Right lung (tissue), 5 donors: ENCODE results near the gene BIVM. TPM values are rescaled to one million over a fixed set of nuclear protein-coding genes. Genes with fewer than 3 reads are reported as not detected.
"Not testable (repeated sequence)": the region's sequence is repeated elsewhere in the genome, so short reads cannot be mapped to it uniquely, and the experiment has no call there.

Experiments
- DNase-seq, 2 donors: peaks; one replicate each; pipeline ENCODE4 v3.0.0-alpha.2; 2013
- polyA plus RNA-seq, 5 donors: library from polyadenylated mRNA; unstranded; fragments of 120-200 nt; gene quantifications; one replicate each; pipeline versions ENCODE4 v1.2.1 to v1.2.3, GENCODE V29; 2013; ENCODE audit warnings: inconsistent platforms in 1 of 5, low replicate concordance in 1 of 5; ENCODE audit not compliant: insufficient read length in 5 of 5, insufficient read depth in 1 of 5

The BIVM gene
- polyA plus RNA-seq, 5 donors = 36.6 to 53.4 (median 45.1) TPM

- DNase-seq = not testable (repeated sequence)
These were observed 18.3 kb upstream of the BIVM start for GRCh38 chr13:102780656-102781055.

DNA sequence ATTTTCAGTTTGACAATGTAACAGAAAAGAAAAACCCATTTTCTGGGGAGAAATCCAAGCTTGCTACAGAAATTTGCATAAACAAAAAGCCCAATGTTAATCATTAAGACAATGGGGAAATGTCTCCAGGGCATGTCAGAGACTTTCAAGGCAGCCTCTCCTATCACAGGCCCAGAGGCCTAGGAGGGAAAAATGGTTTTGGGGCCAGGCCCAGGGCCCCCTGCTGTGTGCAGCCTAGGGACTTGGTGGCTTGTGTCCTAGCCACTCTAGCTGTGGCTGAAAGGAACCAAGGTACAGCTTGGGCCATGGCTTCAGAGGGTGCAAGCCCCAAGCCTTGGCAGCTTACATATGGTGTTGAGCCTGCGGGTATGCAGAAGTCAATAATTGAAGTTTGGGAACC is 17.3 kb upstream of the BIVM start:
- DNase-seq = no peak

DNA sequence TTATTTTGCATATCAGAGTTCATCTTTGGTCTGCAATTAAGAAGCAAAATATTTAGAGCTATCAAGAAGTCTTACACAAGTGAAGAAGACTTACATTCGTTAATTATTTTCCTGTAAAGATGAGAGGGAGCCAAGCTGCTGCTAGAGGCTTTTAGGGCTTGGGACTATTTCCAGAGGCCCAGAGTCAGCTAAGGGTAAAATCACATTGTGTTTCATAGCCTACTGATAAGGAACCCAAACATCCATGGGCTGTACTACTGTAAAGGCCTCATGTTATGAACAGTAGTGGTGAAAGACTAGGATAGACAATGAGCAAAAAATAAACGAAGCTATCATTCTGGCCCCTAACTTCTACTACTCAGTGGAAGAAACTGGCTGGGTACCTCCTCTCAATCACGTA is 14.4 kb upstream of the BIVM start:
- DNase-seq = no peak

DNA sequence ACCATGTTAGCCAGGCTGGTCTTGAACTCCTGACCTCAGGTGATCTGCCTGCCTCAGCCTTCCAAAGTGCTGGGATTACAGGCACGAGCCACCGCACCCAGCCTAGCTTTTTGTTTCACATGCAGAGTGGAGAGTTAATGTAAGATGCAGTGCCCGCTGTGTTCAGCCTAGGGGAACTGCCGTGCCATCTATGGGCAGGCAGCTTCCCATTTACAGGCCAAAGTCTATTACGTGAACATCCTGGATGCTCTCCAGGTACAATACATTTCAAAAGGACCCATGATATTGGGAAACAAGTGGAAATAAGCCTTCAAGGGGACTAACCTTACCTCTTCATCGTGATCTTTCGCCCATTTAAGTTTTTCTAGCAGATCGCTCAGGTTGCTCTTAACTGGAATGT is 10.2 kb upstream of the BIVM start:
- DNase-seq = no peak

GRCh38 chr13:102792396-102792795 is 6.5 kb upstream of the BIVM start:
- DNase-seq = no peak

GRCh38 chr13:102793611-102794355 is 5.1 kb upstream of the BIVM start:
- no peak for DNase-seq

- DNase-seq = peak in 1 of 2 donors; percentile 44
These were observed 666 bp downstream of the BIVM start for GRCh38 chr13:102799426-102800144.

- DNase-seq = peak; percentile 81 to 82
These were observed 1.5 kb downstream of the BIVM start for GRCh38 chr13:102800145-102801041.

GRCh38 chr13:102805680-102806079 is 6.8 kb downstream of the BIVM start:
- DNase-seq = no peak

- DNase-seq = no peak
These were observed 8.8 kb downstream of the BIVM start for GRCh38 chr13:102807699-102808098.

DNA sequence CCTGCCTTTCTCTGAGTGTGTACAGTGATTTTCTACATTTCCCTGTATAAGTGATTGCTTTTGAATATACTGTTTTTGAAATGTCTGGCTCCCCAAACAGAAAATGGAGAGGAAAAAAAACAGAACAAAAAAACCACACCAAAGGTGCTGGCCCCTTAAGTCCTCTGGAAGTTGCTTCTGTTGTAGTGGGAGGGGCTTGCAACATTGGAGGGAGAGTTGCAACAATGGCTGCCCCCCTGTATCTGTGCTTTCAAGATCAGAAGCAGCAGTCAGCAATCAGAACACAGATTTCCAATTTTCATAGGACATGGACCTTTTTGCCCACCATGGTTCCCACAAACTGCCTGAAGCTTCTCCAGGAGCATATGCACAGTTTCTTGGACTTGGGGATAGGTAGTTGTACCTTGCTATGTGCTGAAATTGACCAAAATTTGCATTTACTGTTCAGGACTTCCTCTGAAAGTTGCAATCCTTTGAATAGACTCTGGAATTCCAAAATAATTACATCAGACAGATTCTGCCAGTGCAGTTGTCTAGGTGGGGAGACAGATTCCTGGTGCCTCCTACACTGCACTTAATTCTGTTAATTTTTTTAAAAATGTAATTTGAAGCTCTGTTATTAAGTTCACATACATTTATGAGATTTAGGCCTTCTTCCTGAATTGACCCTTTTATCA is 13.8 kb downstream of the BIVM start:
- no peak for DNase-seq

DNA sequence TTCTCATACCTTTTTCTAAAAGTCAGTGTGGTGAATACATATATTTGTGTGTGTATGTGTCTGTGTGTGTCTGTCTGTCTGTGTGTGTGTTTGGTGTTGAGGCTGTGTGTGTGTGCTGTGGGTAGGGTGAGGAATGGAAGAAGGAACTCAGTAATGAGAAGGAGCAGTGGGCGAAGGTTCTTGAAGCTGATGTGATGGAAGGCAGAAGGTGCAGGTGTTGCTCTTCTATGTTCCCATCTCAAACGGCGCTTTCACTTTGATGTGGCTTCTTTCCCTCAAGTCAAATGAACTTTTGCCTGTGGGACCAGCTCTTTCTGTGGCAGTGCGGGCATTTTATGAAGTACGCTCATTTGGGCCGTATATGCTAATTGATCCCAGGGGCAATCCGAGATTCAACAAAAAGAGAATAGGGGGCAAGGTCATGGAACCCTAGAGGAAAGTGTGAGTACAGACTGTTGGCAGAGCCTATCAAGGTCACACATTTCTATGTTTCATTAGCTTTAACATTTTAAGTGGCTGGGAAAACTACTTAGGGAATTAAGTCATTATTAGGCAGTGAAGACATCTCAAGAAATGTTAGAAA is 15.2 kb downstream of the BIVM start:
- DNase-seq = no peak

- DNase-seq = no peak
These were observed 15.9 kb downstream of the BIVM start for GRCh38 chr13:102814793-102815192.

DNA sequence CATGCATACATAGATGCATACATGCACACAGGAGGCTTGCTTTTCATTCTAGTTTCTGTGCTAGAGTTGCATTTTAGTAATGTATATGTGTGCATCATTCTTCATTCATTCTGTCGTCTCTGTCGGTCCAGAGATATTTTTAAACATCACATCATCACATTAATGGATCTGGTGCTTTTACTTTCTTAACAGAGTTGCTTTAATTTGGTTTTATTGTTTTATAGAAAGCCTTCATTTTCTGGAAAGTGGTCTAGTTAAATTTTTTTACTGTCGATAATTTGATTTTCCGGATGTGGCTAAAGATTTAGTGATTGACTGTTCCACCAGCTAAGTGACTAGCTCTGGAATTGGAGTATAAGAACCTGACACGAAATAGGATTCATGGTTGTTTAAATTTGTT is 16.9 kb downstream of the BIVM start:
- no peak for DNase-seq

DNA sequence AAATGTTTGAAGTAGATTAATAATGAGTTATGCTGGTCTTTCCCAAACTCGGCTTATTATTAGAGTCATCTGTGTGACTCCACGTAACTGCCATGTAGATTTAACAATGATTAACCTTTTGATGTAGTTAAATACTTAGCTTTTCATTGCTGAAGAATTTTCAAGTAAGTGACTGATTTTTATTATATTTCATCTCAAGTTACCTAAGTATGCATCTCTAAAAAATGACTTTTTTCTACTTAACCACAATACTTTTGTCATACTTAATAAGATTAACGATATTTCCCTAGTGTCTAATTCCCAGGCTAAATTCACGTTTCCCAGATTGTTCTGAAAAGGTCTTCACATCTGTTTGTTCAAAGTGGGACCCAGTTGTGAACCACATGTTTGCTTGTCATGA is 17.8 kb downstream of the BIVM start:
- DNase-seq = no peak

DNA sequence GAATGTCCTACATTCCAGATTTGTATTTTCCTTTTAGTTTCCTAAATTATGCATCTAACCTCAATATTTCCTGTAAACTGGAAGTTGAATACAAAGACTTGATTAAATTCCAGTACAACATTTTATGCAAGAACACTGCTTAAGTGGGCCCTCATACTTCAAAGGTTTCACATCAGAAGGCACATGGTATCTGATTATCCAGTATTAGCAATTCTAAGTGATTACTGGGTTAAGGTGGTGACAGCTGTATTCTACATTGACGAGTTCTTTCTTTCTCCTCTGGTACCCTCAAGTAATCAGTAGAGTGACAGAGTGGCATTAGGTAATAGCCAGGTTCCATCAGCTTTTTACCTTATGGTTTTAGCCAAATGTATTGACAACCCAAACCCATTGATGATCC is 18.3 kb downstream of the BIVM start:
- no peak for DNase-seq

DNA sequence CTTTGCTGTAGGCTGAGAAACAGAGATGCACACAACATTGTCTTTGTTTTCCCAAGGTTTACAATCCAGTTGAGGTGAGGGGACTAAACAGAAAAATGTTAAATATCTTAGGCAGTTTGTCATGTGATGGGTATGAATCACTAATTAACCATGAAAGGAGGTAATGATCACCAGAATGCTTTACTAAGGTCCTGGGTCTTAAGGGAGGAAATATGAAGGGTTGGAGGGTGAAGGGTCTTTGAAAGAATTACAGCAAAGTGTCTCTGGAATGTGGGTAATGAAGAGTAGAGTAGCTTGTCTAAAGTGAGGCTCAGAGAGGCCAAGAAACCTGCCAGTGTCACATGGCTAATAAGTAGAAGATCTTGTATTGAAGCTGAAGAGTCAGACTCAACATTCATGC is 19.0 kb downstream of the BIVM start:
- no peak for DNase-seq

GRCh38 chr13:102825400-102825799 is 26.5 kb downstream of the BIVM start:
- no peak for DNase-seq

- DNase-seq = no peak
These were observed 27.2 kb downstream of the BIVM start for GRCh38 chr13:102825921-102826706.

DNA sequence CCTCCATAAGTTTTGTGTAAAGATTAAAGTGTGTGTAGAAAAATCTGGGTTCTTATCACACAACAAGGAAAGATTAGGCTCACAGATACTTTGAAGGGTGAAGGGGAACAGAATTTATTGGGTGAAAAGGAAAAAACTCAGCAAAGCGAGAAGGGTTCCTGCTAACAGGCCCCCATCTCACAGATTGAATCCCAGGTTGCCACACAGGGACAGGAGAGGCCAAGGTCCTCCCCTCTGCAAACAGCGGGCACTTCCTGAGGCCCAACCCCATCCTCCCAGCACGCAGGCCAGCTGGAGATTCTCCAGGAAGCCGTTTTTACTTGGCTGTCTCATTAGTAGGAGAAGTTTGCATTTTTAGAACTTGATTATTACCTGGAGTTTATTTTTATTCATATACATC is 31.7 kb downstream of the BIVM start:
- DNase-seq = no peak

DNA sequence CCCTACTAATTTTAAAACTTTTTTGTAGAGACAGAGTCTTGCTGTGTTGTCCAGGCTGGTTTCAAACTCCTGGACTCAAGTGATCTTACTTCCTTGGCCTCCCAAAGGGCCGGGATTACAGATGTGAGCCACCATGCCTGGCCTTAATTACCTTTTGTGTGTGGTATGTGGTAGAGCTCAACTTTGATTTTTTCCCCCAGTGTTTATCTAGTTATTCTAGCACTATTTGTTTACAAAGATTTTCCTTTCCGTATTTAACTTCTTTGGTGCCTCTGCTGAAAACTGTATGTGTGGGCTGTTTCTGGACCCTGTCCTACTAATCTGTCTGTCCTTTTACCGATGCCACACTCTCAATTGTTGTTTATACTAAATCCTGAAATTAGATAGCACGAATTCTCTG is 37.6 kb downstream of the BIVM start:
- no peak for DNase-seq
